ENCODE data around the gene MCF2L. TPM values are rescaled to one million over a fixed set of nuclear protein-coding genes. Genes with fewer than 3 reads are reported as not detected.

Gene MCF2L
- total RNA-seq, 1 experiment from 2014 or later, result 22.1 TPM

DNA sequence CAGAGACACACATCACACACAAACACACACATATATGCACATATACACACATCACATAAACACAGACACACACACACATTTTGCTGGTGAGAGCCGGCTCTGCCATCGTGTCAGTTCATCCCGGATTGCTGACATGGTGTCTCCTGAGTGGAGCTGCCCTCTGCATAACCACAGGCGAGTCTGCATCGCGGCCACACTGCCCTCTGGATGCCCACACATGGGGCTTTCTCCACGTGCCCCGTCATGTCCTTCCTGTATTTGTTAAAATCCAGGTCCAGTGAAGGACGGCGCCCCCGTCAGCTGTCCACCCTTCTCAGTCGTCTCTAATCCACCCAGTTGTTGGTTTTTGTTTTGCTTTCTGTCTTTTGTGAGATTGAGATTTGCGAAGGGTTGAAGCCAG is 84.0 kb downstream of the MCF2L start:
- POLR2A ChIA-PET, result no interaction called here
- no TSS peak for BruUV-seq (replicated peaks)
- no peaks in the 10 kb centered on the region for H3K4me1 ChIP-seq
- TF ChIP-seq, protein P1, sequence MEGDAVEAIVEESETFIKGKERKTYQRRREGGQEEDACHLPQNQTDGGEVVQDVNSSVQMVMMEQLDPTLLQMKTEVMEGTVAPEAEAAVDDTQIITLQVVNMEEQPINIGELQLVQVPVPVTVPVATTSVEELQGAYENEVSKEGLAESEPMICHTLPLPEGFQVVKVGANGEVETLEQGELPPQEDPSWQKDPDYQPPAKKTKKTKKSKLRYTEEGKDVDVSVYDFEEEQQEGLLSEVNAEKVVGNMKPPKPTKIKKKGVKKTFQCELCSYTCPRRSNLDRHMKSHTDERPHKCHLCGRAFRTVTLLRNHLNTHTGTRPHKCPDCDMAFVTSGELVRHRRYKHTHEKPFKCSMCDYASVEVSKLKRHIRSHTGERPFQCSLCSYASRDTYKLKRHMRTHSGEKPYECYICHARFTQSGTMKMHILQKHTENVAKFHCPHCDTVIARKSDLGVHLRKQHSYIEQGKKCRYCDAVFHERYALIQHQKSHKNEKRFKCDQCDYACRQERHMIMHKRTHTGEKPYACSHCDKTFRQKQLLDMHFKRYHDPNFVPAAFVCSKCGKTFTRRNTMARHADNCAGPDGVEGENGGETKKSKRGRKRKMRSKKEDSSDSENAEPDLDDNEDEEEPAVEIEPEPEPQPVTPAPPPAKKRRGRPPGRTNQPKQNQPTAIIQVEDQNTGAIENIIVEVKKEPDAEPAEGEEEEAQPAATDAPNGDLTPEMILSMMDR (IDR thresholded peaks at IDR 0.05; ENCODE audit: insufficient read depth in 1 of 2, low read depth in 1 of 2, low read length in 1 of 2, severe bottlenecking in 1 of 2, unreplicated experiment in 1 of 2), result no peak
- no peaks in the 10 kb centered on the region for H3K27me3 ChIP-seq (replicated peaks; ENCODE audit: control insufficient read depth, insufficient read depth, low read length)
- H3K9me3 Mint-ChIP-seq (ENCODE audit: unreplicated experiment), result no peaks in the 10 kb centered on the region
- intact Hi-C loops (cut with micrococcal nuclease; ENCODE audit: unreplicated experiment), result no loop called here
- H3K9me3 ChIP-seq, result no peaks in the 10 kb centered on the region
- no peak overlapping the region for H3K4me3 ChIP-seq (ENCODE audit: low read depth, low read length)
- no peak overlapping the region for H3K27ac Mint-ChIP-seq (ENCODE audit: unreplicated experiment)
- no peak for DNase-seq
- no peak overlapping the region for H3K4me3 Mint-ChIP-seq (ENCODE audit: unreplicated experiment)
- no peaks in the 10 kb centered on the region for H3K36me3 ChIP-seq (ENCODE audit: control insufficient read depth, insufficient read depth, low read length)
- CTCF ChIA-PET, result no interaction called here
- no peaks in the 10 kb centered on the region for H3K27me3 Mint-ChIP-seq (ENCODE audit: insufficient read depth, unreplicated experiment)
- H3K4me1 Mint-ChIP-seq (ENCODE audit: low read depth, unreplicated experiment), result no peaks in the 10 kb centered on the region
- no peaks in the 10 kb centered on the region for H3K36me3 Mint-ChIP-seq (ENCODE audit: insufficient read depth, unreplicated experiment)

DNA sequence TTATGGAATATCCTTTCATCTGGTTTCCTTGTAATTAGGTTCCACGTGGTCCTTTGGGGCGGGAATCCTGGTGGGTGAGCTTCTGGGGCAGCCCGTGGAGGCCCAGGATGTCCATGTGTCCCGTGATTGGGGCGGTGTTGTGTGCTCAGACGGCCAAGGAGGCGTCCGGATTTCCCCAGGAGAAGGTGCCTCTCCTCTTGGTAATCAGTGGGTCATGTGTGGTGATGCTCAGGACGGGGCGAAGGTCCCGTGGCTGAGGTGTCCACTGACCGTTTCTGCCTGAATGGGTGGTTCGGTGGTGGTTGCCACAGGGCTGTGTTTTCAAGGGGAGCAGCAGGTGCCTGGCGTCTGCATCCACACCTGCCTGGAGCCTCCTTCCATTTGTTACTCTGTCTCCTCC is 84.4 kb downstream of the MCF2L start:
- no peaks in the 10 kb centered on the region for H3K9me3 ChIP-seq
- H3K36me3 ChIP-seq (ENCODE audit: control insufficient read depth, insufficient read depth, low read length), result no peaks in the 10 kb centered on the region
- ChIA-PET POLR2A (no interaction called here), CTCF (no interaction called here)
- no peak for DNase-seq
- Mint-ChIP-seq H3K27me3 (ENCODE audit: insufficient read depth, unreplicated experiment) (no peaks in the 10 kb centered on the region), H3K27ac (ENCODE audit: unreplicated experiment) (no peak overlapping the region), H3K4me3 (ENCODE audit: unreplicated experiment) (no peak overlapping the region), H3K9me3 (ENCODE audit: unreplicated experiment) (no peaks in the 10 kb centered on the region), H3K36me3 (ENCODE audit: insufficient read depth, unreplicated experiment) (no peaks in the 10 kb centered on the region), H3K4me1 (ENCODE audit: low read depth, unreplicated experiment) (no peaks in the 10 kb centered on the region)
- no peak overlapping the region for H3K4me3 ChIP-seq (ENCODE audit: low read depth, low read length)
- intact Hi-C loops (cut with micrococcal nuclease; ENCODE audit: unreplicated experiment), result no loop called here
- no TSS peak for BruUV-seq (replicated peaks)
- no peaks in the 10 kb centered on the region for H3K27me3 ChIP-seq (replicated peaks; ENCODE audit: control insufficient read depth, insufficient read depth, low read length)
- no peaks in the 10 kb centered on the region for H3K4me1 ChIP-seq
- TF ChIP-seq, protein P1 (IDR thresholded peaks at IDR 0.05; ENCODE audit: insufficient read depth in 1 of 2, low read depth in 1 of 2, low read length in 1 of 2, severe bottlenecking in 1 of 2, unreplicated experiment in 1 of 2), result no peak

DNA sequence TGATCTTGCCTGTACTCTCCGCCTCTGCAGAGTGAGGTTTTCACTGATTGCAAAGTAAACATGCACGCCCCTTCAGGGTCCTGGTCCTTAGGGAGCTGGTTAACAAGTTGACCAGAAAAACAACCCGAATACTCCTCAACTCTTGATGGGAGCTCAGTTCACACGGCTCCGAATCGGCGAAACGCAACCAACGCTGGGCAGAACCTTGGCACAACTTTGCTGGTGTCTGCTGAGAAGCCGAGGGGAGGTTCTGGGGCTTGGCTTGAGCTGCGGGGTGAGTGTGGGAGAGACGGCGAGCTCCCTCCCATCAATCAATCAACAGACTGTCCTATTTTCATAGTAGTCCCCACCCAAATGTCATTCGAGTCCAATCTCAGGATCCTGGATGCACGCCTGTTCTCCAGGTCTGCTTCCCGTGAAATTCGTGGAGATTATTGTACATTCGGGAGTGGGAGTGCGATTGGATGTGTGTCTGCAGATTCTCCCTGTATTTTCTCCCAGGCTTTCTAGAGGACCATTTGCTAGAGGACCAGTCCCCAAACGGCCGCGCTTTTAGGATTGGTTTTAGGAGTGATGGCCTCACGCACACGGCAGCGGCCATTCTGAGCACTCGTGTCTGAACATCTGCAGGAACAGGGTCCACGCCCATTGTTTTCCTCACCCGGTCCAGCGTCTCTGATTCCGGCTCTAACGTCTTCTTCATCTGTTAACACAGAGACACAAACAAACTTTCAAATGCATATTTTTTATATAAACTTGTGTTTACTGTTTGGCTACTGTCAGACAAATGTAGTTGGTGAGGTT is 85.0 kb downstream of the MCF2L start:
- no peak overlapping the region for H3K27ac Mint-ChIP-seq (ENCODE audit: unreplicated experiment)
- Histone ChIP-seq H3K36me3 (ENCODE audit: control insufficient read depth, insufficient read depth, low read length) (no peaks in the 10 kb centered on the region), H3K9me3 (no peaks in the 10 kb centered on the region), H3K27me3 (replicated peaks; ENCODE audit: control insufficient read depth, insufficient read depth, low read length) (no peaks in the 10 kb centered on the region), H3K4me1 (no peaks in the 10 kb centered on the region), H3K4me3 (ENCODE audit: low read depth, low read length) (no peak overlapping the region)
- no peak overlapping the region for H3K4me3 Mint-ChIP-seq (ENCODE audit: unreplicated experiment)
- CTCF ChIA-PET, result no interaction called here
- TF ChIP-seq, protein P1 (IDR thresholded peaks at IDR 0.05; ENCODE audit: insufficient read depth in 1 of 2, low read depth in 1 of 2, low read length in 1 of 2, severe bottlenecking in 1 of 2, unreplicated experiment in 1 of 2), result no peak
- BruUV-seq (replicated peaks), result no TSS peak
- no peak for DNase-seq
- H3K4me1 Mint-ChIP-seq (ENCODE audit: low read depth, unreplicated experiment), result no peaks in the 10 kb centered on the region
- H3K9me3 Mint-ChIP-seq (ENCODE audit: unreplicated experiment), result no peaks in the 10 kb centered on the region
- H3K36me3 Mint-ChIP-seq (ENCODE audit: insufficient read depth, unreplicated experiment), result no peaks in the 10 kb centered on the region
- intact Hi-C loops (cut with micrococcal nuclease; ENCODE audit: unreplicated experiment), result no loop called here
- POLR2A ChIA-PET, result no interaction called here
- H3K27me3 Mint-ChIP-seq (ENCODE audit: insufficient read depth, unreplicated experiment), result no peaks in the 10 kb centered on the region

Measured in Caco-2 (cell line).